HL-60 (cell line): ENCODE results near the gene SLC39A5.

Source experiments
- DNase-seq, 2 experiments: peaks; one replicate each; pipeline ENCODE4 v3.0.0-alpha.2; 2010 to 2020; ENCODE audit warnings: low read depth in 1 of 2, low spot score in 1 of 2
- H3K27ac ChIP-seq: fragments of 250-450 bp; sonication (Bioruptor Pico); replicated peaks from 2 replicates; pipeline ENCODE4 v1.5.1; 2020; ENCODE audit warnings: mild to moderate bottlenecking, moderate library complexity
- H3K27me3 ChIP-seq: fragments of 250-450 bp; sonication (Bioruptor Pico); 2 replicates; pipeline ENCODE4 v1.5.1; 2021; ENCODE audit warnings: mild to moderate bottlenecking, moderate library complexity; ENCODE audit not compliant: insufficient read depth, poor library complexity, severe bottlenecking
- H3K4me3 ChIP-seq: replicated peaks from 2 replicates; pipeline ENCODE4 v1.5.1; 2011; ENCODE audit warnings: mild to moderate bottlenecking, control low read depth, low read length; ENCODE audit not compliant: insufficient read depth
- GABPA ChIP-seq: IDR thresholded peaks from 2 replicates; pipeline ENCODE4 v1.6.1; 2012; ENCODE audit warnings: low read depth
- POLR2AphosphoS5 ChIP-seq: IDR thresholded peaks from 2 replicates; pipeline ENCODE4 v1.6.1; 2012; ENCODE audit warnings: low read depth
- SPI1 ChIP-seq: IDR thresholded peaks from 2 replicates; pipeline ENCODE4 v1.6.1; 2012; ENCODE audit warnings: low read depth, mild to moderate bottlenecking, borderline replicate concordance
- TF ChIP-seq, protein P1 (sequence below): IDR thresholded peaks from 2 replicates; pipeline ENCODE4 v1.6.1; 2012; ENCODE audit warnings: low read depth; ENCODE audit not compliant: insufficient replicate concordance
- TF ChIP-seq, protein P2 (sequence below): IDR thresholded peaks from one replicate; pipeline ENCODE4 v1.5.1; 2011; ENCODE audit warnings: low read length, control low read depth, inconsistent platforms; ENCODE audit not compliant: insufficient read depth

SLC39A5 gene

DNA sequence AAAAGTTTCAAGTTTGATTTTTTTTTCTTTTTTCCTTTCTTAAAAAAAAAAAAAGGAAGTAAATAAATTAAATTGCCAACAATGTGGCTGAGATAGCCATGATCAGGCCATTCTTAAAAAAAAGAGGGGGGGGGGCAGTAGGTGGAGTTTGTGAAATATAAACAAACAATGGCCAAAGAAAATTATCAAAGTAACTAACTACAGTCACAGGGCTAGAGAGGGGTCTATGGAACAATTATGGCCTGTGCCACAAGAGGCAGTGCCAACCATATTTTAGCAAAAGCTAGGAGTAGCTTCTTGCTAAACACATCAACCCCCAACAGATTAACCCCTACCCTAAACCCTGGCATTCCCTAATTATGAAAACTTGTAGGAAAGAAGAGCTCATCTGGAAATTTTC, 24.4 kb upstream of the SLC39A5 start:
- Histone ChIP-seq H3K4me3 (no peak overlapping the region), H3K27me3 (no peaks in the 10 kb centered on the region), H3K27ac (no peak overlapping the region)
- no peak for TF ChIP-seq POLR2AphosphoS5
- TF ChIP-seq, protein P1, sequence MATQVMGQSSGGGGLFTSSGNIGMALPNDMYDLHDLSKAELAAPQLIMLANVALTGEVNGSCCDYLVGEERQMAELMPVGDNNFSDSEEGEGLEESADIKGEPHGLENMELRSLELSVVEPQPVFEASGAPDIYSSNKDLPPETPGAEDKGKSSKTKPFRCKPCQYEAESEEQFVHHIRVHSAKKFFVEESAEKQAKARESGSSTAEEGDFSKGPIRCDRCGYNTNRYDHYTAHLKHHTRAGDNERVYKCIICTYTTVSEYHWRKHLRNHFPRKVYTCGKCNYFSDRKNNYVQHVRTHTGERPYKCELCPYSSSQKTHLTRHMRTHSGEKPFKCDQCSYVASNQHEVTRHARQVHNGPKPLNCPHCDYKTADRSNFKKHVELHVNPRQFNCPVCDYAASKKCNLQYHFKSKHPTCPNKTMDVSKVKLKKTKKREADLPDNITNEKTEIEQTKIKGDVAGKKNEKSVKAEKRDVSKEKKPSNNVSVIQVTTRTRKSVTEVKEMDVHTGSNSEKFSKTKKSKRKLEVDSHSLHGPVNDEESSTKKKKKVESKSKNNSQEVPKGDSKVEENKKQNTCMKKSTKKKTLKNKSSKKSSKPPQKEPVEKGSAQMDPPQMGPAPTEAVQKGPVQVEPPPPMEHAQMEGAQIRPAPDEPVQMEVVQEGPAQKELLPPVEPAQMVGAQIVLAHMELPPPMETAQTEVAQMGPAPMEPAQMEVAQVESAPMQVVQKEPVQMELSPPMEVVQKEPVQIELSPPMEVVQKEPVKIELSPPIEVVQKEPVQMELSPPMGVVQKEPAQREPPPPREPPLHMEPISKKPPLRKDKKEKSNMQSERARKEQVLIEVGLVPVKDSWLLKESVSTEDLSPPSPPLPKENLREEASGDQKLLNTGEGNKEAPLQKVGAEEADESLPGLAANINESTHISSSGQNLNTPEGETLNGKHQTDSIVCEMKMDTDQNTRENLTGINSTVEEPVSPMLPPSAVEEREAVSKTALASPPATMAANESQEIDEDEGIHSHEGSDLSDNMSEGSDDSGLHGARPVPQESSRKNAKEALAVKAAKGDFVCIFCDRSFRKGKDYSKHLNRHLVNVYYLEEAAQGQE = no peak
- TF ChIP-seq, protein P2, sequence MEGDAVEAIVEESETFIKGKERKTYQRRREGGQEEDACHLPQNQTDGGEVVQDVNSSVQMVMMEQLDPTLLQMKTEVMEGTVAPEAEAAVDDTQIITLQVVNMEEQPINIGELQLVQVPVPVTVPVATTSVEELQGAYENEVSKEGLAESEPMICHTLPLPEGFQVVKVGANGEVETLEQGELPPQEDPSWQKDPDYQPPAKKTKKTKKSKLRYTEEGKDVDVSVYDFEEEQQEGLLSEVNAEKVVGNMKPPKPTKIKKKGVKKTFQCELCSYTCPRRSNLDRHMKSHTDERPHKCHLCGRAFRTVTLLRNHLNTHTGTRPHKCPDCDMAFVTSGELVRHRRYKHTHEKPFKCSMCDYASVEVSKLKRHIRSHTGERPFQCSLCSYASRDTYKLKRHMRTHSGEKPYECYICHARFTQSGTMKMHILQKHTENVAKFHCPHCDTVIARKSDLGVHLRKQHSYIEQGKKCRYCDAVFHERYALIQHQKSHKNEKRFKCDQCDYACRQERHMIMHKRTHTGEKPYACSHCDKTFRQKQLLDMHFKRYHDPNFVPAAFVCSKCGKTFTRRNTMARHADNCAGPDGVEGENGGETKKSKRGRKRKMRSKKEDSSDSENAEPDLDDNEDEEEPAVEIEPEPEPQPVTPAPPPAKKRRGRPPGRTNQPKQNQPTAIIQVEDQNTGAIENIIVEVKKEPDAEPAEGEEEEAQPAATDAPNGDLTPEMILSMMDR = no peak
- TF ChIP-seq SPI1 = no peak
- no peak for TF ChIP-seq GABPA
- no peak for DNase-seq

DNA sequence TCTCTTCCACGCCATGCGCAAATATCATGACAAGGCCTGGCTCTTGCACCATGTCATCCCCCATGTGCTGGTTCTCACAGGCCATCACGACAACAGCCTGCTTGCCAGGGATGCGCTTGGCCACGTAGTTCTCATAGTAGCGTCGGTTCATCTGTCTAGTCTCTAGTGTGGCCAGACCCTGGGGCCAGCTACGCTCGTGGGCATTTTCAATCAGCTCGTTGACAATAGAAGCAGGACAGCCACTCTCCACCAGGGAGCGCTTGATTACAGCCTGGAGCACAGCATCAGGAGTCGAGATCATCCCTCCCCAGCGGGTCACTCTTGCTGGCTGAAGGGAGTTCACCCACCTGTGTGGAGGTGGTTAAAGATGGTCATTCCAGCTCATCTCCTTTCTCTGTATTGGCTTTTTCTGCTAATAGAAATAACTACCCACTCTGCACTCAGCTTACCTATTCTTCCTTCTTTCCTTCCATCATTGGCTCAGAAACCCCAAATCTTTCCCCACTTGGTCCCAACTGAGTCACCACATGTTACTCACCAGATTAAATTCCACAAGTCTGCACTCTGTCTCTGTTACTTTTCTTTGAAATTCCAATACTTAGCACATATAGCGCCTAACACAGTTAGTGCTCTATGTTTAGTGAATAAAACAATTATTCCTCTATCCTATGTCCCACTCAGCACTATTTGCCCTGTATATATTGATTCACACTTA, 23.2 kb upstream of the SLC39A5 start:
- H3K27ac ChIP-seq = no peak overlapping the region
- H3K27me3 ChIP-seq = no peaks in the 10 kb centered on the region
- no peak overlapping the region for H3K4me3 ChIP-seq
- DNase-seq = peak in 1 of 2 experiments; percentile 62
- TF ChIP-seq, protein P2 = peak; percentile 75
- no peak for TF ChIP-seq GABPA

DNA sequence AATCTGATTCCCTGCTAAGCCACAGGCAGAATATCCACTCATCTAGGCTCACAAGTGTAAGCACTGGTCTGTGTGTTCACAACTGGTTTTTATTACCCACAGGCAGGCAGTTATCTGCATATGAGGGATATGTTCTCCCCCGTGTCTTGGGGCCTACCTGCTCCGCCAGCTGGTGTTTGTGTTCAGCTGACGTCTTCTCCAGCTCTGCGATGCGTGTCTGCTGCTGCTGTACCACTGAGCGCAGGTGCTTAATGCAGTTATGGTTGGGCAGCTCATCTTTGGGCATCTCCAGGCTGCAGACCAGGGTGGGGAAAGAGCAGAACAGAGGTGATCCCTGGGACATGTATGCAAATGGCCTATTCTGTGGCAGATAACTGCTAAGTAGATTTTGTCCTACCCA, 21.8 kb upstream of the SLC39A5 start:
- no peaks in the 10 kb centered on the region for H3K27me3 ChIP-seq
- no peak overlapping the region for H3K4me3 ChIP-seq
- TF ChIP-seq, protein P2 = no peak
- TF ChIP-seq POLR2AphosphoS5 (no peak), GABPA (no peak), SPI1 (no peak)
- TF ChIP-seq, protein P1 = no peak
- DNase-seq = no peak
- H3K27ac ChIP-seq = no peak overlapping the region

DNA sequence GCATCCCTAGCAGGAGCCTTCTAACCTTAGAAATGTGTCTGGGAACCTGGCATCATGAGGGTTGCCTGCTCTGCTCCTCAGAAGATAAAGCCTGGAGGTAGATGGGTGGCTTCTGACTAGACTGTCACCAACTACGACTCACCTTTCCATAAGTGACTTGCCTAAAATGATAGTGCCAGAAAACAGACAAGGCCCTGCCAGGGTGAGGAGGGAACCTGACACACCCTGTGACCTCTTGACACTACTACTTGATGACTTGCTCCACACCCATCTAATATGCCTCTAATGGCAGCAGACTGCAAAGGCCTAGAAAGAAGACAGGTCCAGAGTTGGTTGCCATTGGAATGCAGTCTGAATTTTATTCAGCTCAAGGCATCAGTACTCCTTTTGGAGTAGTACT, 17.5 kb upstream of the SLC39A5 start:
- no peaks in the 10 kb centered on the region for H3K27me3 ChIP-seq
- DNase-seq = no peak
- TF ChIP-seq, protein P1 = no peak
- TF ChIP-seq, protein P2 = no peak
- TF ChIP-seq GABPA (no peak), POLR2AphosphoS5 (no peak), SPI1 (no peak)
- no peak overlapping the region for H3K27ac ChIP-seq
- no peak overlapping the region for H3K4me3 ChIP-seq
